HG03139 (cell line): ENCODE results near the gene SEMA4C.

Experiments used
- ATAC-seq: cut with Tn5 transposase; IDR thresholded peaks from one replicate; pipeline ENCODE4 v1.9.1; 2021; ENCODE audit not compliant: unreplicated experiment

Gene SEMA4C

DNA sequence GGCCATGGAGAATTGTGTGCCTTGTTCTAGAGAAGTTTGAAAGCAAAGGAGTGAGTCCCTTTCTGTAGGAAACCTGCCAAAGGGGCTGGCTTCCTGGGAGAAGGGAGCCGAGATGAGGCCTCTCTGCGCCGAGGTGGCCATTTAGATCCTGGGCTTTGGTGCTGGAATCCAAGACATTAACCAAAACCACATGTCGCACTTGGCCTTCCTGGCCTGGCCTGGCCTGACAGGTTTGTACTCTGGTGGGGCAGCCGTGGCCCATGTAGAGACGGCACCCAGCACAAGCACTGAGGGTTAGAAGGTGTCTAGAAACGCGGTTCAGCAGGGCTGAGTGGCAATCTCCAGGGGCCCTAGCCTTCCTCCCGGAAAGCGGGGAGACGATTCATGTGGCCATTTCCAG is 46.7 kb downstream of the SEMA4C start:
- no peak for ATAC-seq

DNA sequence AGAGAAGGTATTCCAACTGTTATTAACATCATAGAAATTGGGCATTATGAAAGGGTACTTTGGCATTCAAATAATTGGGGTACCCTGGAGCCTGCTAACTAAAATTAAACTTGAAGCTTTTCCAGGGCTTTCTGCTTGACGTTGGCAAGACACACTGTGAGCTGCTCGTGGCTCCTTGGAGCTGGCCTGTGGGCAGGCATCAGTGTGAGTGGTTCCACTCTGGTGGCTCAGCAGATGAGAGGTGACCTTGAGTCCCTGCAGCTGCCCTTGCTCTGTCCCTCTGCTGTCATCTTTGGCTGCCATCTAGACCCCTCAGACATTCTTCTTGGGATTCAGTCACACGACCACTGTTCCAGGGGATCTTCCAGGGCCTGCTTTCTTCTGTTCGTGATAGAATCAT is 47.1 kb downstream of the SEMA4C start:
- ATAC-seq, result no peak

DNA sequence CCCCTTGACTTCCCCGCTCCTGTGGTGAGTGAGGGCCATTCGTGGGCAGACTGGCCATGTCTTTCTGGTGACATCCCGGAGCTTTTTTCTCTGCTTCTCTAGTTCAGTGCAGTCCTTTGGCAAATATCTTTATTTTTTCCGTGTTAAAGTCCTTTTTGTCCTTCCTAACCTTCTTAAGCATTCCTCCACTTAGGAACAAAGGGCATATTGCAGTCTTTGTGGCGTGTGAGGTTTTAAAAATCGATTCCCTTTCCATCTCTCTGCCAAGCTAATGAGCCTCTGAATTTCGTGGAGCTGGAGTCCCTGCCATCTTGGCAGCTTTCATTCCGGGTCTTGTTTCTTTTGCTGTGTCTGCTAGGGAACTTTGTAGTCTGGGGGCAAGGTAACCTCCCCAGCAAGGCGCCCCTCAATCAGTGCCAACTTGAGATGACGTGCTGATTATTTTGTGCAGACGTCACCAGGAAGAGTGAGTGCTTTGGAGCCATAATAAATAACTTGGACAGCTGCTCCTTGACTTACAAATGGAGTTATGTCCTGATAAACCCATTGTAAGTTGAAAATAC is 48.7 kb downstream of the SEMA4C start:
- no peak for ATAC-seq

DNA sequence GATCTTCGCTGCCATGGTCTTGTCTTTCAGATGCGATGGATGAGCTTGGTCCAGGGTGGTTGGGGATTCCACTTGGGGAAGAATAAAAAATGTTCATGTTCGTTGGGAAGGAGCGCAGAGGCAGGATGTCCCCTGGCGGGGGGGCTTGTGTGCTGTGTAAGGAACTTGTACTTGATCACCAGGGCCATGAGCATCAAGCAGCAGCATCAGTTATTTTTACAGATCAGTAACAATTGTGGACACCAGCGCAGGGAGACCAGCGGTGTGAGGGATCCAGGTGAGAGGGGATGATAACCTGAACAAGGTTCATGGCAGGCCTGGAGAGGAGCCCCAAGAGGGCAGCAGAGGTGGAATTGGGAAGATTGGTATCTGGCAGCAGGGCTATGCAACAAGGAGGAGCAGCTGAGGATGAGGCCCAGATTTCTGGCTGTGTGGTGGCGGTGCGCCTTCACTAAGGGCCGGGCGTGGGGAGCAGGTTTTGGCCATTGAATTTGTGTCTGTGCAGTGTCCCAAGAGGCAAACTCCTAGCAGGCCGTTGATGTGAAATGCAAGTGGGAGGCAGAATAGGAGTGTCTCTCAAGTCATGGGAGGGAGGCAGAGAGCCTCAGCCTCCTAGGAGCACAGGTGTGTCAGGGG is 49.9 kb downstream of the SEMA4C start:
- ATAC-seq, result no peak

DNA sequence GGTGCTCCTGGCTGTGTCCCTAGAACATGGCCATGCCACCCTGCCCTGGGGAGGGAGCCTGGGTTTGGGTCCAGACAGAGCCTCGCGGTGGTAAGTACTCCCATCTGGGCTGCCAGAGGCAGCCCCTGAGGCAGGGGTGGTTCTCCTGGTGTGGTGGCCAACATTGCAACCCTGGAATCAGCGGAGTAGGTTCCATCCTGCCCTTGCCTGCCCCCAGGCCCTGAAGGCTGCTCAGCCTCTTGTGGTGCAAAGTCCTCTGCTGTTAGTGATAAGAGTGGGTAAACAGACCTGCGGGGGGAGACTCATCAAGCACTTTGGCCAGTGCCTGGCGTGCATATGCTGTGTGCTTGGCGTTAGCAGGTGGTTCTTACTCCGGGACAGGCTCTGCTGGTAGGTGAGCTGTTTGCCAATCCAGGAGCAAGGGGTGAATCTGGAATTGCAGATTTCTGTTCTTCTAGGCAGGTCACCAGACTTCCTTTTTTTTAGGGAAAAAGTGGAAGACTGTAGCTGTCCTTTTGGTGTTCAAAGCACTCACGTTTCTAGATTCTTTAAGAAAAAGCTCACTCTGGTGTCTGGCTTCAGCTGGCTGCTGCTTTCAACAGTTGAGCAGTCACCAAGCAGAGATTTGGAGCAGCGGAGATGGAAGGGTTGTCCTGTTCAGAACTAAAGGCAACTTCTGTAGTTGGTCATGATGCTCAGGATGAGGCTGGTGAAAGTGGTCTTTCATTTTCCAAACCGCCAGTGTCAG is 50.6 kb downstream of the SEMA4C start:
- ATAC-seq, result no peak

DNA sequence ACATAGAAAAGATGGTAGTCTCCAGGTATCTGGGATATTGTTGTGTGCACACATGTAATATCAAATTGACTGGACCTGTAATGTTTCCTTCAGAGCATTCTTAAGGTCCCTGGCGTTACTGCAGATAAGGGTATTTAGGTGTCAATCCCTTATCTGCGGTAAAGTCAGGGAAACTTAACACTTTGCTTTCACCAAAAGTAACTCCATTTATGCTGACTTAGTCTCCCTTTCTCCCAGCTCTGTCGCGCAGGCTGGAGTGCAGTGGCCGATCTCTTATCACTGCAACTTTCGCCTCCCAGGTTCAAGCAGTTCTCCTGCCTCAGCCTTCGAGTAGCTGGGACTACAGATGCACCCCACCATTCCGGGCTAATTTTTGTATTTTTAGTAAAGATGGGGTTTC is 52.0 kb downstream of the SEMA4C start:
- ATAC-seq, result no peak

DNA sequence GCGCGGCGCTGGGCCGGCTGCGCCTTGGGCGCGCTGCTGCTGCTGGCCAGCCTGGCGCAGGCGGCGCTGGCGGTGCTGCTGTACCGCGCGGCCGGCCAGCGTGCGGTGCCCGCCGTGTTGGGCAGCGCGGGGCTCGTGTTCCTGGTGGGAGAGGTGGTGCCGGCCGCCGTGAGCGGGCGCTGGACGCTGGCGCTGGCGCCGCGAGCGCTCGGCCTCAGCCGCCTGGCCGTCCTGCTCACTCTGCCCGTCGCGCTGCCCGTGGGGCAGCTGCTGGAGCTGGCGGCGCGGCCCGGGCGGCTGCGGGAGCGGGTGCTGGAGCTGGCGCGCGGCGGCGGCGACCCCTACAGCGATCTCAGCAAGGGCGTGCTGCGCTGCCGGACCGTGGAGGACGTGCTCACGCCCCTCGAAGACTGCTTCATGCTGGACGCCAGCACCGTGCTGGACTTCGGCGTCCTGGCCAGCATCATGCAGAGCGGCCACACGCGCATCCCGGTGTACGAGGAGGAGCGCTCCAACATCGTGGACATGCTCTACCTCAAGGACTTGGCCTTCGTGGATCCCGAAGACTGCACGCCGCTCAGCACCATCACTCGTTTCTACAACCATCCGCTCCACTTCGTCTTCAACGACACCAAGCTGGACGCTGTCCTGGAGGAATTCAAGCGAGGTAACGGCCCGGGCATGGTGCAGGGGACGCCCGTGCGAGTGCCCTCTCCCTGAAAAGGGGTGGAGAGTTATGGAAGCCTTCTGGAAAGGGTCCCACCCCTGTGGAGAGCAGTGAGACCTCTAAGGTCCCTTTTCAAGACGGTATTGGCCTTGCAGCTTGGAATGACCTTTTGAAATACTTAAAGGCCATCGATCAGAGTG is 52.8 kb downstream of the SEMA4C start:
- ATAC-seq, result no peak

DNA sequence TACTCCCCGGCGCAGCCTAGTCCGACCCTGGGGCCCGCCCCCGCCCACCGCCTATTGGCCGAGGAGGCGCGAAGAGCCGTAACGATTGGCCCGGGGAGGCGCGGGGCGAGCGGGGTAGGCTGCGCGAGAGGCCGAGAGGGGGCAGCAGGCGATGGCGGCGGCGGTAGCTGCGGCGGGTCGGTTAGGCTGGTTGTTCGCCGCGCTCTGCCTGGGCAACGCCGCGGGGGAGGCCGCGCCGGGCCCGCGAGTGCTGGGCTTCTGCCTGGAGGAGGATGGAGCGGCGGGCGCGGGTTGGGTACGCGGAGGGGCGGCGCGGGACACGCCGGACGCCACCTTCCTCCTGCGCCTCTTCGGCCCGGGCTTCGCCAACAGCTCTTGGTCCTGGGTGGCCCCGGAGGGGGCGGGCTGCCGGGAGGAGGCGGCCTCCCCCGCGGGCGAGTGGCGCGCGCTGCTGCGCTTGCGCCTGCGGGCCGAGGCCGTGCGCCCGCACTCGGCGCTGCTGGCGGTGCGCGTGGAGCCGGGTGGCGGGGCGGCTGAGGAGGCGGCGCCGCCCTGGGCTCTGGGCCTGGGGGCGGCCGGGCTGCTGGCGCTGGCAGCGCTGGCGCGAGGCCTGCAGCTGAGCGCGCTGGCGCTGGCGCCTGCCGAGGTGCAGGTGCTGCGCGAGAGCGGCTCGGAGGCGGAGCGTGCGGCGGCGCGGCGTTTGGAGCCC is 53.6 kb downstream of the SEMA4C start, which contains the start of gene CNNM3:
CNNM3 (plus strand) TSS at position 142 of the 709 bp plus-strand sequence; CDS start at position 152, 10 bp downstream.
- ATAC-seq, result peak; percentile 74

DNA sequence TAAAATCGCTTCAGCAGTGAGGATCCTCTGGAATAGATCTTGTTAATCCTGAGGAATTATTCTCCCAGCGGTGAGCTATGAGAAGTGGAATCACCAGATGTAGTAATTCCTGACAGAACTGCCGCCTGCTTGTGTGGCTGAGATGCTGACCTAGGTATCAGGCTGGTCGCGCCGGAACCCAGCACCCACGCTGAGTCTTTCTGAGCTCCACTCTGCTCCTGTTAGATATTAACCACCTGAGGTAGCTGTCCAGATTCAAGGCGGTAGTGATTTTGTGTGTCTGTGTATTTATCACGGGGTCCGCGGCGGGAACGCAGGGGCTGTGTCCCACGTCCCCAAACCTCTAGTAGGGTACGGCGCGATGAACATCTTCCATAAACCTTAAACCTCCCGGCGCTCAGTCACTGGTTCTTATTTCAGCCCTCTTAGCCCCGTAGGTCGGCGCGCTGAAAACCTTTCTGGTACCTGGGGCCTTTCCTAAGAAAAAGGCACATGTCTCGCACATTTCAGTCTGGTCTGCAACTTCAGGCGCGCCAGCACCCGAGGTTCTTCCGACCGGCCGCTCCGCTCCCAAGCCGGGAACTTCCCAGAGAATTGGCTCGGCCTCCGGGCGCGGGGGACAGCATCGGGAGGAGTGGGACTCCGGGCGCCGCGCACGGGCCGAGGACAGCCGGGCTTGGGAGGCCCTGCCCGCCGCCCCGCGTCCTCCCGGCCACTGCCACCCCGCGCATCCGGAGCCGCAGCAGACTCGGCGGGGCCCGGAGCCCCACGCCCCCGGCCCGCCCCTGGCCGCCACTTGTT is 54.4 kb downstream of the SEMA4C start:
- ATAC-seq, result no peak

DNA sequence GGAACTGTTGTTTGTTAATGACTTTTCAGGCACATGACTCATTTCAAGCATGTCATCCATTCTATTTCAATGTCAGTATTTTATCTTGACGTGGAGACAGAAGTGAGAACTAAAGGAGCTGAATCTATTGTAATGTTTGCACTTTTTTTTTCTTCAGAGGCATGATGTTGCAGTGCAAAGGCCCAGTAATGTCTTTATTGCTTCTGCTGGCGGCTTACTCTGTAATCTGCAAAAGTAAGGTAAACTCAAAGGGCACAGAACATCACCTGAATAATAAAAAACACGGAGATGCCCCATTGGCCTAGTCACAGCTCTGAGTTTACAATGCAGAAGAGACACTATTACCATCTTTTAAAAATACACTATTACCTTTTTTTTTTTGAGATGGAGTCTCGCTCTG is 56.2 kb downstream of the SEMA4C start:
- no peak for ATAC-seq

DNA sequence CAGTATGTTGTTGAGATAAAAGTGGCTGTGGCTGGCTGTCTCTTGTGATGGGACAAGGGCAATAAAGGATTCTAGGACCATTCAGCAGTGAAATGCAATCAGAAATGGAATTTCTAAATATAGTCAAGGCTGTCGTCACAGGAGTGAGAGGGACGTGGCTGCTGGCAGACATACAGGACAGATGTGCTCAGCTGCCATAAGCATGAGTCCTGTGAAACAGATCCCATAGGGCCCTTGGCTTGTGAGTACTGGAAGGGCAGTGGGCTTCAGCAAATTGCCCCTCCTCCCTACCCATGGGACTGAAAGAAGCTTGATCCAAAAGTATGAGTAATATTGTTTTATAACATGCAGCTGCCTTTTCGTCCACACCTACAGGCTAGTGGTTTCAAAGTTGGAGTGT is 58.0 kb downstream of the SEMA4C start:
- no peak for ATAC-seq

DNA sequence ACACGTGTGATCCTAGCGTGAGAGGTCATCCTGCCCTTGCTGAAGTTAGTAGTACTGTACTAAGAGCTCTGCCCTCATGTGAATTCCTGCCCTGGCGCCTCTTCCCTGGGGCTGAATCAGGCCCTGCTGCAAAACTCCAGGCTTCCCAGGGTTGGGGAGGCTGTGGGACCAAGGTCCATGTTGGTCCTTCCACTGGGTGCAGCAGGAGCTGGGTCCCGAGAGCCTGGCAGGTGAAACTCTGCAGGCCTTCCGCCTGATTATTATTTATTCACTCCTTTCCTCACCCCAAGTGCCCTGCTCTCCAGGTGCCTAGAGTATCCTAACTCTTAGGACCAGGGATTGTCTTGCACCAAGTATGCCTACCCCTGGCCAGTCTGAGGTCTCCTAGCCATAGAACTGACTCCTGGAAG is 59.1 kb downstream of the SEMA4C start:
- no peak for ATAC-seq

DNA sequence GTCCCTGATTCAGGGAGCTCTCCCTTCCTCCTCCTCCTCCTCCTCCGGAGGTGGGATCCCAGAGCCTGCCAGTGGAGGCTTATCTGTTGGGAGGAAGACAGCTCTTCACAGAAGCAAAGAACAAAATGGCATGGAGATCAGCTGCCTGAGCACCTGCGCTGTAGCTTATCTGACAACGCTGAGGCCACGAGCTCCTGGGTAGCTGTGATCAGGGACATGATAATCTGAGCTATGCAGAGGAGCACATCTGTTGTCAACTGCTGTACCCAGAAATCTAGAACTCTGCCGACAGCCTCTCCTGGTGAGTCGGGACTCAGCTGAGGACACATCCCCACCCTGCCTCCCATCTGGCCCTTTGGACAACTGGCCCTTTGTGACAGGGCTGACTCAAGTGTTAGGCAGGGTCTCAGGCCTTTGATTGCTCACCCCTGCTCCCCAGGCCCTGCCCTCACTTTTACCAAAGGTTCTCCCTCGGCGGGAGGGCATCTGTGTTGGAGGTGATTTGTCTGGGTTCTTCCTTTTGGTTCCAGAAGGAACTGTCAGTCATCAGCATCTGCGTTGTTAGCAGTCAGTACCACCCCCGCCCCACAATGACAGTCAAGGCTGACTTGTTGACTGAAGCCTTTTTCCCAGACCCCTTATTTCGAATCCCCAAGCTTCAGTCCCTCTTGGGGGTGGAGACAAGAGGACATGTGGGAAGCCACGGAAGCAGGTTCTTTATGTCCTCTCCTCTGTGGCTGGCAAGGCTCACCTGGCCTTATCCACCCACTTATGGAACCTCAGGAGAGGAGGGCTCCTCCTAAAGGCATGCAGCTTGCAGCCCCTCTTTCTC is 59.7 kb downstream of the SEMA4C start:
- no peak for ATAC-seq
